Fibroblast of upper back skin (primary cell): ENCODE measurements around the gene MAPKAP1.
A peak's percentile ranks its signal among the peaks of the same experiment; 100 is the strongest.

Experiments
- DNase-seq: peaks from one replicate; pipeline ENCODE4 v3.0.0-alpha.2; 2013

The MAPKAP1 gene

DNA sequence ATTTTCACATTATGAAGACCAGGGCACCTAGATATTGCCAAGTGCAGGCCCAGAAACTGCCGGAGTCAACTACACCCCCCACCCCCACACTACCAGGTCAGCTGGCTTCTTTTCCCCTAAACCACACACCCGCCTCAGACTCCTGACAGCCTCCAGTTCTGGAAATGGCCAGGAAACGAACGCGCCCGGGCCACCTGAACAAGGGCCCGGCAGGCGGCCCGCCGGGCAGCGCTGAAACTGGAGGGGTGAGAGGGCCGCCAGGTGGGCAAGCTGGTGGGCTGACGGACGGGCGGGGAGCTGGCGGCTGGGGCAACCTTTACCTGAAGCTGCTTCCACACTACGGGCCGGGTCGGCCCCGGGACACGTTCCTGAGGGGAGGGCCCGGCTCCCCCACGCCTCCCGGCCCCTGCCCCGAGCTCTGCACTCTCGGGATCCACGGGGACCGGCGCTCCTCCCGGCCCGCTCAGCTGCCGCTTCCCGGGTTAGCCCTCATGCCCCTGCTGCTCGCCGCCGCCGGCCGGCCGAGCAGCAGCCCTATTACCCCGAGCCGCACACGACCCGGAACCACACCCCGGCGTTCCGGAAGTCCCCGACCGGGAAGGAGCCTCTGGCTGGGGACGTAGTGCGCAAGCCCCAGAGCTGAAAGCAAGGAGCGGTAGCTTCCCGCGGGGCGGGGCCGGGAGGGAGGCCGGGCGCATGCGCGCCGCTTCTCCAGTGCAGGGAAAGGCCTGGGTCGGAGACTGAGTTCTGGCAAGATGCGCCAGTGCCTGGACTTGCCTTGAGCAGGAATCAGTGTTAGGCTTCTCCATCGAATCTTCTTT lies at the start of gene MAPKAP1:
MAPKAP1 (minus strand) TSS at position 558 of the 821 bp plus-strand sequence. CDS start 34,634 bp downstream, outside the sequence.
- peak; percentile 96 for DNase-seq

DNA sequence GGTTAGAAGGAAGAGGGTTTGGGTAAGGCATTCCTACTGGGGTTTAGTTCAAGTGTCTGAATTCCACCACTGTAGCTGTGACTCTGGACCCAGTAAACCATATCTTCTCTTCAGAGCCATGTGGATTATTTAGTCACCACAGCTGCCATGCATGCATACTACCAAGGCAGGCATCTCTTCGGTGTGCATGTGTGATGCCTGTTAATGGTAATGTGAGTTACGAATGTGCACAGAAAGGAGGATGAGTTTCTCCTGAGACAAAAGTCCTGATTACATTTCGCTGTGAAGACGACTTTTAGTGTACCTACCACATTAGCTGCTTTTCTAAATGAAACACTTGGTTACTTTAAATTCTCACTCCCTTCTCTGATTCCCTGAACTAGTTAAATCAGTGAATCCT lies 49.5 kb upstream of the MAPKAP1 start:
- no peak for DNase-seq

- DNase-seq = no peak
These were observed 48.3 kb upstream of the MAPKAP1 start for GRCh38 chr9:125755340-125755739.

DNA sequence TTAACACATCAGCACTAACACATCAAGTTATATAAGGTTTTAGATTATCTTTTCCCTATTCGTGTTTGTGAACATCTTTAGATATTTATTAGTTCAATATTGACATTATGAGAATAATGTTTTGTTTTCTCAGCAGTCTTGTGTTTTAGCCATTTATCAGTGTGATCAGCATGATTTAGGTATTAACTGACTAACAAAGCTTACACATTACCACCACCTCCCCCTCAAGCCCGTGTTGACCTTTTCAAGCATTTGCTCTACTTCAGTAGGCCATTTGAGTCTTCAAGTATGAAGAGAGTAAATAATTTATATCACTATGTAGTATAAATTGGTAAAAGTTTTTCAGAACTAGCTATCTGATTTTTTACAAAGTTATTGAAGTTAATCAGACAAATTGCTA lies 47.1 kb upstream of the MAPKAP1 start:
- DNase-seq = no peak

GRCh38 chr9:125752070-125752628 lies 45.1 kb upstream of the MAPKAP1 start:
- DNase-seq = no peak

DNA sequence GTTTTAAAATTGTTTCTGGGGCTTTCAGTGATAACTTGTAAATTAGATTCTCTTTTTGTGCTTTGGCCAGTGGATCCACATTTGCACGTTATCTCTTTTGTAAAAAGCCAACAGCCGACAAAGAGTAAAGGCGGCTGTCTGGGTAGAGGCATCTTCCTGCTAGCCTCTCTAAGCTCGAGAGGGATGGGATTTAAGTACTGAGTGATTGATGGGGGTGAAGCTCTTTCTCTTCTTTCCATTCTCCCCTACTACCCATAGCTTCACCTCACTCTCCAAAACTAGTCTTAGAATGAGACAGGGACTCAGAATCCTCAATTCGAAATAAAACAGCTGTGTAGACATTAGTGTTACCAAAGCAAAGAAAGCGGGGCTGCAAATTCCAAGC lies 43.6 kb upstream of the MAPKAP1 start:
- no peak for DNase-seq

- no peak for DNase-seq
These were observed 43.1 kb upstream of the MAPKAP1 start for GRCh38 chr9:125749951-125750626.

DNA sequence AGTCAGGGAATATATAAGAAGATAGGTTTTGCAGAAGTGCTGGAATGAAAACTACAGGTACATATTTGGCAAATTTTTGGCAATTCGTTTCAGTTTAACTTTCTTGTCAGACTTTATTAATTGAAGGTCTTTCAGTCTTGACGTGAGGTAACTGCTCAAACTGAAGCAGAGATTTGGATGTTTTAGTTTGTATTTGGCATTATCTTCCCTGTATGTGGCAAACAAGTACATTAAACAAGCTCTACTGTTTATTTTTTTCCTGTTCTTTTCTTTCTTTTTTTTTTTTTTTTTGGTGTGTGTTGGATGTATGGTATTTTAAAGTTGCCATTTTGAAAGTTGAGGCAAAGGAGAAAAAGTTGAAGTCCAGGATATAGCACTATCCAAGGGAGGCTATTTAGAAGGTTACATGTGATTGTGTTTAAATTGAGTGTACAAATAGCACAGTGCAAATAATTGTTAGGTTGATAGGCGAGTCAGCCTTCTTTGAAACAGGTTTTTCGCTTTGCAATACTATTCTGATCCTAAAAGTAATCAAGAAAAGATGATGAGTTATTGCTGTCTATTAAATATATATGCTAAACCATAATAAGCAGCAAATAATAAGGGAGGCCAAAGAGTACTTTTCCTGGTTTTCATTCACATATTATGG lies 42.4 kb upstream of the MAPKAP1 start:
- DNase-seq = no peak

GRCh38 chr9:125748446-125749099 lies 41.6 kb upstream of the MAPKAP1 start:
- no peak for DNase-seq

GRCh38 chr9:125747765-125748445 lies 40.9 kb upstream of the MAPKAP1 start:
- DNase-seq = no peak

DNA sequence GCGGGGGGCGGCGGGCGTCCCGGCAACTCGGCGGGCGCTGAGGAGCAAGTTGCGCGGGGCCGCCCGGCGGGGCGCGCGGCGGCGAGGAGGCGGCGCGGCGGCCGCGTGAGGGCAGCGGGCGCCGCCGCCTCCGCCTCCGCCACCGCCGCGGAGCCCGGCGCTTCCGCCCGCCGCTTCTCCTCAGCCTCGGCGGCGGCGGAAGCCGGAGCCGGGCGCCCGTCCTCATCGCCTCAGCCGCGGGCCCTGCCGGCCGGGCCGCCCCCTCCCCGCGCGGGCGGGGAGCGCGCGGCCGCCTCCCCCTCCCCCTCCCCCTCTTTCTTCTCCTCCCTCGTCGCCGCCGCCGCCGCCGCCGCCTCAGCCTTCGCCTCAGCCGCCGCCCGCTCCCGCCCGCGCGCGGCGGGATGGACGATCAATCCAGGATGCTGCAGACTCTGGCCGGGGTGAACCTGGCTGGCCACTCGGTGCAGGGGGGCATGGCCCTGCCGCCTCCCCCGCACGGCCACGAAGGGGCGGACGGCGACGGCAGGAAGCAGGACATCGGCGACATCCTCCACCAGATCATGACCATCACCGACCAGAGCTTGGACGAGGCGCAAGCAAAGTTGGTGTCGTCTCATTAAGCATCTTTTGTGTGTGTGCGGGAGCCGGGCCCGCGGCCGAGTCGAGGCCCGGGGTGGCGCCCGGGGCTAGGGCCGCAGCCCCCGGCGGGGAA lies 40.2 kb upstream of the MAPKAP1 start, which contains the start of gene PBX3:
PBX3 (plus strand) TSS at position 321 of the 712 bp plus-strand sequence.
- peak; percentile 40 for DNase-seq

DNA sequence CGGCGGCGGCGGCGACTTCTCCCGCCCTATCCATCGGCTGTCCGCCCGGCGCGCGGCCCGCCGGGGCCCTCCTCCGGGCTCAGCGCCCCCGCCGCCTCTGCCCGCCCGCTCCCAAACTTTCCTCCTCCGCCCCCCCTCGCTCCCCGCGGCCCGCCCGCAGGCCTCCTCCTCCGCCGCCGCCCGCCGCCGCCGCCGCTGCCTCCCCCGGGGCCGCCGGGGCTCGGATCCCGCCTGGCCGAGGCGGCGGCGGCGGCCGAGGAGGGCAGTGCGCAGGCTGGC lies 39.7 kb upstream of the MAPKAP1 start:
- DNase-seq = no peak

- peak; percentile 91 for DNase-seq
These were observed 39.2 kb upstream of the MAPKAP1 start for GRCh38 chr9:125746017-125746773.

DNA sequence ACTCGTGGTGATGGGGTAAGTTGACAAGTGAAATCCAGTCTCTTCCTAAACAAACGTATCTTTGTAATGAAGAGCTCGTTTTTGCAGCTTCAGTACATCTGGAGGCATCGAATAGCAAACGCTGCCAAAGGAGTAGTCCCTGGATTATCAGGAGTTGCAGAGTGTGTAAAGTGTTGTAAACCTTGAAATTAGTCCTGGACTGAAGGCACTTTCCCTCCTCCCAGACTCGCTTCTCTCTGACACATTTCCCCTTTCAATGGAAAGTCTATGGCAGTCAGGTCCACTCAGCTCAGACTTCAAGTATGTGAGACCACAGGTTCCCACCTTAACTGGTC lies 38.6 kb upstream of the MAPKAP1 start:
- no peak for DNase-seq

DNA sequence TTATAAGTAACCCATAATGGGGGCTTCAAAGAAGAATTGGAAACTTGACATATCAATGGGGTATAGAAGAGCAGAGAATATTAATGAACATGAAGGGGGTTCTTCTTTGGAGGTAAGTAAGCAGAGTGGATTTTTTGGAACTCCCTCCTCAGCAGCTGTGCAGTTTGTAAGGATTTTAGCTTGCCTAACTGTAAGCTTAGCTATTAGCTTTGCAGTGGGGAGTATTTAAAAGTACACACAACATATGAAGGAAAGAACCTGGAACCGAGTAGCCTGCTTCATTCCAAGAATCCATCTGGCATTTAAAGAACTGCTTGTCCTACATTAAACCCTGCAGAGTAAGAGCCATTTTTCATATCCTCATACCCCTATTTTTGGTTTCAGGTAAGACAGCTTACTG lies 38.0 kb upstream of the MAPKAP1 start:
- DNase-seq = peak; percentile 53

DNA sequence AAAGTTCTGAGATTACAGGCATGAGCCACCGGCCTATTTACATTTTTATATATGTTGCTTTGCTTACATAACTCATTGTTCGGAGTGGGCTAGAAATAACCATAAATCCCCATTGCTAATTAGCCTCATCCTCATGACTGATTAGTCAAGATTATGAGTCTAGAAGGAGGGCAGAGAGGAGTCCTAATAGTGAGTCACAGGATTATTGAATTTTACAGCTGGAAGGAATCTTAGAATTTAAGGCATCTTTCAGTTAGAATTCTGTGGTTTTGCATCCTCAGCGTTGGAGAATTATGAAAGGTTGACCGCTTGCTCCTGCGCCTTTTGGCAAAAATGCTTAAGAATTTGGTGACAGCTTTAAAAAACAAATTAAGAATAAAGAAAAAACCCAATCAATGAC lies 37.6 kb upstream of the MAPKAP1 start:
- DNase-seq = peak; percentile 90

- DNase-seq = peak; percentile 44
These were observed 36.8 kb upstream of the MAPKAP1 start for GRCh38 chr9:125743682-125744428.

DNA sequence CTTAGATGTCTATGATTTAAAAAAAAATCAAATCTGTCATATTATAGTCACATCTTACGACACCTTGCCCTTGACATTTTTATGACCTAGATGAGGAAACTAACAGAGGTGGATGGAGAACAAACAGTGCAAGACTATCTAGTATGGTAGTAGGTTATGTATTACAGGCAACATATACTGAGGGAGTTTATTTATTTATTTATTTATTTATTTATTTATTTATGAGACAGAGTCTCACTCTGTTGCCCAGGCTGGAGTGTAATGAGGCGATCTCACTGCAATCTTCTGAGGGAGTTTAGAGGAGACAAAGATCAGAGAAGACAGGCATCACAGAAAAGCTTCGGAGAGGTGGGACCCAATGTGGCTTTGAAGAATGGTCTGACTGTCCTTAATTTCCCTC lies 35.6 kb upstream of the MAPKAP1 start:
- no peak for DNase-seq

DNA sequence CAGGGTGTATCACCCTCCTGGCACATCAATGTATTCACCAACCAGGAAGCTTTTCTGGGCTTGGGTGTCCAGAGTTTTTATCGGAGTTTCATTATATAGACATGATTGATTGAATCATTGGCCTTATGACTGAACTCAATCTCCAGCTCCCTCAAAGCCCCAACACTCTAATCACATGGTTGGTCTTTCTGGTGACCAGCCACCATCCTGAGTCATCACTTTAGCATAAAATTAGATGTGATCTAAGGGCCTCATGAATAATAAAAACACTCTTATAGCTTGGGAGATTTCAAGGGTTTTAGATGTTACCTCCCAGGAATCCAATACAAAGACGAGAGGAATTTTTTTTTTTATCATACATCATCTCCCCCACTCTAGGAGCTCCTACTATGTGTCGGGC lies 32.4 kb upstream of the MAPKAP1 start:
- peak; percentile 43 for DNase-seq

DNA sequence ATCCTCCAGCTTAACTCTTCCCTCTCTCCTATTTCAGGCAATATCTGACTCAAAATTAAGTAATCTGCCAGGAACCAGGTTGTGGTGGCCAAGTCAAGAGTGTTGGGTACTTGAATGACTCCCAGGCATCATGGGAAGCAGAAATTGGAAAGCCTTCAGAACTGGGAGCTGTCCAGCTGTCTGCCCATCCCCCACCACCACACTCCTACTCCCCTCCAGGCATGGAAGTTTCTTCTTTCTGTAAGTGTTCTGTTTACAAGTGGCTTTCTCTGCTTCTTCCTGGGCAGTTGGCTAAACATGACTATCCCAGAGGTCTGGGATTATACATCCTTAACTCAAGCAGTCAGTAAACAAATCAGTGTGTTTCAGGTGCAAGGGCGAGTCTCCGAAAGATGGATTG lies 25.6 kb upstream of the MAPKAP1 start:
- no peak for DNase-seq

GRCh38 chr9:125730168-125730567 lies 23.2 kb upstream of the MAPKAP1 start:
- DNase-seq = no peak
